ENCODE data around the gene DPEP3. TPM values are rescaled to one million over a fixed set of nuclear protein-coding genes. Genes with fewer than 3 reads are reported as not detected.
A peak's percentile ranks its signal among the peaks of the same experiment; 100 is the strongest.

Gene DPEP3
- total RNA-seq, 4 donors from 2014 or later = not detected

DNA sequence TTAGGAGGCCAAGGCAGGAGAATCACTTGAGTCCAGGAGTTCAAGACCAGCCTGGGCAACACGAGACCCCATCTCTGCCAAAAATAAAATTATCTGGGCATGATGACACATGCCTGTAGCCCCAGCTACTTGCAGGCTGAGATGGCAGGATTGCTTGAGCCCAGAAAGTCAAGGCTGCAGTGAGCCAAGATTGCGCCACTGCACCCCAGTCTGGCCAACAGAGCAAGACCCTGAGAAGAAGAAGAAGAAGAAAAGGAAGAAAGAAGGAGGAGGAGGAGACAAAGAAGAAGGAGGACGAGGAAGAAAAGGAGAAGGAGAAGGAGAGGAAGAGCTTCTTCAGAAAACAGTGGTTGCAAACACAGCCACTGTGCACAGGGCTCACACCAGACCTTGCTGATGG lies 8.4 kb upstream of the DPEP3 start:
- intact Hi-C loops (cut with DNase I) = no loop called here
- Histone ChIP-seq H3K9me3 (no peaks in the 10 kb centered on the region), H3K27me3 (no peaks in the 10 kb centered on the region), H3K36me3 (no peaks in the 10 kb centered on the region), H3K4me3 (no peak overlapping the region), H3K4me1 (peaks cover 10 to 32% (median 16%) of the 10 kb centered on the region in 3 donors), H3K27ac (no peak overlapping the region)
- WGBS, 2 donors = 67 to 71% methylated on average over 3 of the region's 3 CpGs
- TF ChIP-seq CTCF (IDR thresholded peaks at IDR 0.05) (no peak), POLR2A (IDR thresholded peaks at IDR 0.05) (no peak)
- no peak for DNase-seq

GRCh38 chr16:67987460-67988160 lies 7.3 kb upstream of the DPEP3 start:
- H3K4me1 ChIP-seq = peaks cover 0 to 26% (median 11%) of the 10 kb centered on the region in 3 donors
- no peaks in the 10 kb centered on the region for H3K27me3 ChIP-seq
- 66 to 79% methylated on average over 10 of the region's 11 CpGs for WGBS, 2 donors
- H3K27ac ChIP-seq = peak overlapping the region in 1 of 4 donors; percentile 7
- H3K9me3 ChIP-seq = no peaks in the 10 kb centered on the region
- H3K4me3 ChIP-seq = no peak overlapping the region
- no peaks in the 10 kb centered on the region for H3K36me3 ChIP-seq
- intact Hi-C loops (cut with DNase I) = no loop called here
- no peak for TF ChIP-seq CTCF (IDR thresholded peaks at IDR 0.05)
- no peak for TF ChIP-seq POLR2A (IDR thresholded peaks at IDR 0.05)
- DNase-seq = no peak

GRCh38 chr16:67986949-67987348 lies 6.7 kb upstream of the DPEP3 start:
- no peak overlapping the region for H3K4me3 ChIP-seq
- H3K4me1 ChIP-seq = peaks cover 0 to 26% (median 11%) of the 10 kb centered on the region in 3 donors
- no peaks in the 10 kb centered on the region for H3K36me3 ChIP-seq
- peak overlapping the region in 1 of 4 donors; percentile 7 for H3K27ac ChIP-seq
- no peaks in the 10 kb centered on the region for H3K9me3 ChIP-seq
- TF ChIP-seq POLR2A (IDR thresholded peaks at IDR 0.05) (no peak), CTCF (IDR thresholded peaks at IDR 0.05) (no peak)
- intact Hi-C loops (cut with DNase I) = no loop called here
- 88 to 96% methylated on average over 5 of the region's 5 CpGs for WGBS, 2 donors
- no peak for DNase-seq
- H3K27me3 ChIP-seq = no peaks in the 10 kb centered on the region

DNA sequence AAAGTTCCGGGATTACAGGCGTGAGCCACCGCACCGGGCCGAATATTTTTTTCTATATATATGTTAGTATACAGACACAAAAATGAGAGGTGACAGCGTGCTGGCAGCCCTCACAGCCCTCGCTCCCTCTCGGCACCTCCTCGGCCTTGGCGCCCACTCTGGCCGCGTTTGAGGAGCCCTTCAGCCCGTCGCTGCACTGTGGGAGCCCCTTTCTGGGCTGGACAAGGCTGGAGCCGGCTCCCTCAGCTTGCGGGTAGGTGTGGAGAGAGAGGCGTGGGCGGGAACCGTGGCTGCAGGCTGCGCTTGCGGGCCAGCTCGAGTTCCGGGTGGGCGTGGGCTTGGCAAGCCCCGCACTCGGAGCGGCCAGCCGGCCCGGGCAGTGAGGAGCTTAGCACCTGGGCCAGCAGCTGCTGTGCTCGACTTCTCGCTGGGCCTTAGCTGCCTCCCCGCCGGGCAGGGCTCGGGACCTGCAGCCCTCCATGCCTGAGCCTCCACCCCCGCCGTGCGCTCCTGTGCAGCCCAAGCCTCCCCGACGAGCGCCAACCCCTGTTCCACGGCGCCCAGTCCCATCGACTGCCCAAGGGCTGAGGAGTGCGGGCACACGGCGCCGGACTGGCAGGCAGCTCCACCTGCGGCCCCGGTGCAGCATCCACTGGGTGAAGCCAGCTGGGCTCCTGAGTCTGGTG lies 1.9 kb upstream of the DPEP3 start:
- no peaks in the 10 kb centered on the region for H3K9me3 ChIP-seq
- WGBS, 2 donors = 98% methylated on average over 12 to 13 of the region's 49 CpGs
- intact Hi-C loops (cut with DNase I) = no loop called here
- peaks cover 0 to 23% (median 0%) of the 10 kb centered on the region in 4 donors for H3K27me3 ChIP-seq
- DNase-seq = no peak
- no peak overlapping the region for H3K4me3 ChIP-seq
- H3K4me1 ChIP-seq = peaks cover 0 to 26% (median 11%) of the 10 kb centered on the region in 3 donors
- no peak overlapping the region for H3K27ac ChIP-seq
- H3K36me3 ChIP-seq = no peaks in the 10 kb centered on the region
- TF ChIP-seq POLR2A (IDR thresholded peaks at IDR 0.05) (no peak), CTCF (IDR thresholded peaks at IDR 0.05) (no peak)

DNA sequence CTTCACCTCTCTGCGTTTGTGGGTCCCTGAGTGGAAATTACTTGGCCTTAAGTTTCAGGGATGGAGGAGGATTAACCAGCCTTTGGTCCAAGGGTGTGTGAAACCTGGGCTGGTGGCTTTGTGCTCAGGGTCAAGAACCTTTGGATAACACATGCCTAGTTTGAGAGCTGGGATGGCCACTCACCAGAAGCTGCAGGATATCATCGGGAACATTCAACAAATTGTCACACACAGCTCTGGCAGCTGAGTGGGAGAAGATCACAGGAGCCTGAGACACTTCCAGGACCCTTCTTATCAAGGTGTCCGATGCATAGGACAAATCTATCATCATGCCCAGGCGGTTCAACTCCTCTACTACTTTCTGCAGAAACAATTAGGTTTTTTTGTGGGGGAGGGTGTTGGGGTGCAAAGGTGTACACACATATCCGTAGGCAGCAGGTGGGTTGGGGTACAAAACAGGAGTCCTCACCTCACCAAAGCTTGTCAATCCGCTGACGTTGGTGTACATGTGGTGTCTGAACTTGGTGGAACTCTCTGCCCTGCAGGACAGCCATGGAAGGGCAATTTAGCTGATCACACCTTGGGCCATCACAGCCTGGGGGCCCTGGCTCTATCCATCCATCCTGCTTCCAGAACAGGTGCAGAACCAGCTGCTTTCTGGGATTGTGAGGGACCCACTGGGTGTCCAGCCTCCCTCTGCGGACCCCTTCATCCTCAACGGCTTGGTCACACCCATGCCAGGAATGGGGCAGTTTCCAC lies 2.7 kb downstream of the DPEP3 start:
- no peaks in the 10 kb centered on the region for H3K36me3 ChIP-seq
- H3K27ac ChIP-seq = no peak overlapping the region
- no peaks in the 10 kb centered on the region for H3K9me3 ChIP-seq
- peaks cover 0 to 23% (median 0%) of the 10 kb centered on the region in 4 donors for H3K27me3 ChIP-seq
- H3K4me3 ChIP-seq = no peak overlapping the region
- intact Hi-C loops (cut with DNase I) = no loop called here
- 79 to 80% methylated on average over 5 to 6 of the region's 9 CpGs for WGBS, 2 donors
- TF ChIP-seq CTCF (IDR thresholded peaks at IDR 0.05) (no peak), POLR2A (IDR thresholded peaks at IDR 0.05) (no peak)
- no peak for DNase-seq
- no peaks in the 10 kb centered on the region for H3K4me1 ChIP-seq

Data from esophagus squamous epithelium (tissue), 5 donors.